Raji (cell line): ENCODE results near the gene SMC4.

ENCODE experiments used
- POLR2A ChIP-seq: IDR thresholded peaks from 2 replicates; pipeline ENCODE4 v1.6.1; 2011; ENCODE audit warnings: low read depth, low read length, control low read depth; ENCODE audit not compliant: insufficient read depth

Gene SMC4

GRCh38 chr3:160450846-160451245, 51.4 kb downstream of the SMC4 start:
- TF ChIP-seq POLR2A = no peak

DNA sequence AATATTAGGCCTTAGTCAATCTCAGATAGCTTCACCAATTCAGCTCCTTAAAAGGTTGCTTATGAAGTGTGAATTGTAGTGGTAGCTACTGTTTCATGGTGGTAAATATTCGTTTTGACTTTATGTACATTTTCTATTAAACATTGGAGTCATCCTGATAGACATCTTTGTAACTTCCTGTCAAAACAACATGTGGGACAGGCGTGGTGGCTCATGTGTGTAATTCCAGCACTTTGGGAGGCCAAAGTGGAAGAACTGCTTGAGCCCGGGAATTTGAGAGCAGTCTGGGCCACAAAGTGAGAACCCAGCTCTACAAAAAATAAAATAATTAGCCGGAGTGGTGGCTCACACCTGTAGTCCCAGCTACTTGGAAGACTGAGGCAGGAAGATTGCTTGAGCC, 52.2 kb downstream of the SMC4 start:
- no peak for TF ChIP-seq POLR2A

DNA sequence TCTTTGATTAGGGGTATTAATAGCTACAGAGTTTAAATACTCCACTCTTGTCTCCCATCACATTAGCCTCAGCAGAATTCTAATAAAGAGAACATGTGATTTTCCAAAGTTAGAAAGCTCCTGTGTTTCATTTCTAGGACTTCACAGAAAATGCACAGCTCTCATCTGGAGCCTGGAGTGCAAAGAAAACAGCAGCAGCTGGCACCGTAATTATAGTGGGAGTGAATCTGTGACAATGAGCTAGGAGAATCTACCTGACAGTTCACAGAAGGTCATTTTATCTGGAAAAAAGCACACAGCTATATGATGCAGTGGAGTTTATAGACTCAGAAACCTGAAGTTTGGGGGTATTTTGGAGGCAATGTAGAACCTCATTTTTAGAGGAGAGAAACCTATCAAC, 55.5 kb downstream of the SMC4 start:
- no peak for TF ChIP-seq POLR2A

GRCh38 chr3:160455846-160456245, 56.4 kb downstream of the SMC4 start:
- no peak for TF ChIP-seq POLR2A

DNA sequence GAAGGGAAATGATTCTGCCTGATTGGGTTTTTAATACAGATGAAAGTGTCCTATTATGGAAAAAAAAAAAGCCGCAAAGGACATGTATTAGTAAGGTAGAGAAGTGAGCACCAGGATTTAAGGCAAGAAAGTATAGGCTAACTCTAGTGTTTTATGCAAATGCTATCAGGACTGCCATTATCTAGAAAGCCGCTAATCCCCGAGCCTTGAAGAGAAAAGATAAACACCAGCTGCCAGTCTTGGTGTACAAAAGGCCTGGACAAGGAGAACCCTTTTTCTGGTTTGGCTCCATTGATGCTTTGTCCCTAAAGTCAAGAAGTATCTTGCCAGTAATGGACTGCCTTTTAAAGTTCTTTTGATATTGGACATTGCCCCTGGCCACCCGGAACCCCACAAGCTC, 58.7 kb downstream of the SMC4 start:
- no peak for TF ChIP-seq POLR2A

DNA sequence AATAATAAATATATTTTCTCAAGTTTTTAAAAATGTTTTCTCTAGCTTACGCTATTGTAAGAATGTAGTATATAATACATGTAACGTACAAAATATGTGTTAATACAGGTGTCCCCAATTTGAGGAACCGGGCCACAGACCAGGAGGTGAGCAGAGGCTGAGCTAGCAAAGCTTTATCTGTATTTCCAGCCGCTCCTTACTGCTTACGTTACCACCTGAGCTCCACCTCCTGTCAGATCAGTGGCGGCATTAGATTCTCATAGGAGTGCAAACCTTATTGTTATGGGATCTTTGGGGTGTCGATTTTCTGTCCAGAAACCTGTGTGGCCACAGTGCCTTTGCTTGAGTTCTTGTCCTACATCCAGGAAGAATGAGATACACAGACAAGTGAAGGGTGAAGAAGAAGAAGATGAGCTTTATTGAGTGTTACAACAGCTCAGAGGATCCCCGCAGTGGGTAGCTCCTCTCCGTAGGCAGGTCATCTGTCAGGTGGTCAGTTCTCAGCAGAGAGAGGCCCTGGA, 60.1 kb downstream of the SMC4 start:
- TF ChIP-seq POLR2A = no peak

DNA sequence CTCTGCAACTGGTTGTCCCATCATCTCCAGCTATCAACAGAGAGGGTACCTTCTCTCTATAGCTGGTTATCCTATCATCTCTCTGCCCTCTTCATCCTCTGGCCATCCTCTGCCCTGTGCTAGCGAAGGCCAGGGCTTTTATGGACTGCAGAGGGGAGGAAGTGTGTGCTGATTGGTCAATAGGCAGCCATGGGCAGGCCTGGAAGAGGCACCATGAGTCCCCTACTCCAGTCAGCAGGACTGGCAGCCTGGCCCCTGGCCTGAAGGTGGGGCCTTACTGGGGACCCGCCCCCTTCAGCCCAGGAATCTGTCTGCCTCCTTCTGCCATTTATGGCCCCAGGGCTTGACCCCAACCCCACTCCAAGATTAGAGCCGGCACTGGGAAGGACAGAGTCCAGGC, 60.6 kb downstream of the SMC4 start:
- TF ChIP-seq POLR2A = no peak

DNA sequence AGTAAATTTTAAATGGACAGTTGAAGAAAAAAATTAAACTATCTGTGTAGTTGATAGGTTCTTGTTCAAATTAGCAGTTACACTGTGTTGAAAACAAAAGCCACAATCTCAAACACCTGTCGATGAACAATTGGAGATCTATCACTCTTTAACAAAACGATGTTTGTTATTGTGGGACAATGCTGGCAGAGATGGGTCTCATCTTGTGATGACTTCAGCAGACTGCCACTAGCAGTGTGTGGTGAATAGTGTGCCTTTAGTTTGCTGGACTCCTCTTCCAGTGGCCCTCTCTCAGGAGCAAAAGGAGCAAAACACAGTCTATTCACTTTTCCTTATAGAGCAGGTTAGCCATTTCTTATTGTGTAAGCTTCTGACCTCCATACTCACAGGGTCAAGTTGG, 64.9 kb downstream of the SMC4 start:
- no peak for TF ChIP-seq POLR2A

DNA sequence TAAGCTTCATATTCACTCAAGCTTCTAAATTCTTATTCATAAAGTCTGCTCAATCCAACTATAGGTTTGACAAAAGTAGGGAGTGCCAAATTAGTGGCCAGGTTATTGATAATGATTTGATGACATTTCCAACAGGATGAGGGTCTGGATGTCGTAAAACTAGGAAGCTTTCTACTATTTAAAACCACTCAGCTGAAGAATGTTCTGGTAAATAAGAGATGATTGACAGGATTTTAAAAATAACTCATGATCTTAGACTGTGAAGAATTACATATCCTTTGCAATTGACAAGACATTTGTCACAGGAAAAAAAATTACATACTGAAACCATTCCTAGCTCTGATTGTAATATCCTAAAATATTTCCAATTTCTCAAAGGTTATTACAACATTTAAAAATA, 65.5 kb downstream of the SMC4 start:
- no peak for TF ChIP-seq POLR2A

- no peak for TF ChIP-seq POLR2A
These were observed 70.7 kb downstream of the SMC4 start for GRCh38 chr3:160470181-160470580.

GRCh38 chr3:160471892-160472291, 72.4 kb downstream of the SMC4 start:
- TF ChIP-seq POLR2A = no peak

DNA sequence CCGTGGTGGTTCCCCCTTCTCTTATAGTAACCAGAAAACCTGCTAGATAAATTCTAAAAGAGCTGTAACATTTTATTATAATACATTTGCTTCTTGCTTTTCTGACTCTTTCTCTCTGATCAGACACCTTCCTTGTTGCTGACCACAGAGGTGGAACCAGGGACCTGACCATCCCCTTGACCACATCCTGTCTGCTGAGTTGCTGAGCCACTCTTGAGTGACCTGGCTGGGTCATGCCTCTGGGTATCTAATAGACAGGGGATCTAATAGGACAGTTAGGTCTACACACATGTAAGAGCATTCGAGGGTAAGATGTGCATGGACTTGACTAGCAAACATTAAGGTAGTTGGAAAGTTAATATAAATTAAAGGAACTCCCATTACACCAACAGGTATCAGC, 72.9 kb downstream of the SMC4 start:
- TF ChIP-seq POLR2A = no peak

DNA sequence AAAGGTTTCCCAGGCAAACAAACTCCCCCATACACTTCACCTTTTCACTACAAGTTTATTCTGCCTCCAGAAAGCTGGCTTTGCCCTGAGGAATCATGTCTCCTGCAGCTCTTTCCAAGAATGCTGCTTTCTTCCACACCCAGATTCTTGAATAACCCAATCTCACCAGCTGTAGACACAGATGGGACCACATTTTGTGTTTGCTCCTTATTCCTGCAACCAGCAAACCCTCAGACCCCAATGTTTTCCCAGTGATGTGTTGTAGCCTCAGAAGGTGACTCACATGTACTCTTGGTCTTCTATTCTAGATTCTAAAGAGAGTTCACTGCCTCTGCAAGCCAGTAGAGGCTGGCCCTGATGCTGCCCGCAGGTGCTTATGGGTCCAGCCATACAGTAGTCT, 73.8 kb downstream of the SMC4 start:
- TF ChIP-seq POLR2A = no peak

DNA sequence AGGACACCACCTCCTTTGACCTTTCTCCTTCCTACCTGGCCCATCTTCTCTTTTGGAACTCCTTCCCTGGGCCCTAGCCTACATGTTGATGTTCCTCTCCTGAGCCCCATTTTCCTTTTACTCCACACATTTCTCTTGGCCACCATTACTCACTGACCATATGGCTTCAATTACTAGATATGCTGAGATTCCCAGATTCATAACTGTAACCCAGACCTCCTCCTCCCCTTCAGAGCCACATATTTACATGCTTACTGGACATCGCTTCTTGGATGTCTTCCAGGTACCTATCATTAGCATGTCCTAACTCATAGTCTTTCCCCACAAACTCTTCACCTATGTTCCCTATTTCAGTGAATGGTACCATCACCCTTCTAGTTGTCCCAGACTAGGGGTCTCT, 74.5 kb downstream of the SMC4 start:
- no peak for TF ChIP-seq POLR2A

DNA sequence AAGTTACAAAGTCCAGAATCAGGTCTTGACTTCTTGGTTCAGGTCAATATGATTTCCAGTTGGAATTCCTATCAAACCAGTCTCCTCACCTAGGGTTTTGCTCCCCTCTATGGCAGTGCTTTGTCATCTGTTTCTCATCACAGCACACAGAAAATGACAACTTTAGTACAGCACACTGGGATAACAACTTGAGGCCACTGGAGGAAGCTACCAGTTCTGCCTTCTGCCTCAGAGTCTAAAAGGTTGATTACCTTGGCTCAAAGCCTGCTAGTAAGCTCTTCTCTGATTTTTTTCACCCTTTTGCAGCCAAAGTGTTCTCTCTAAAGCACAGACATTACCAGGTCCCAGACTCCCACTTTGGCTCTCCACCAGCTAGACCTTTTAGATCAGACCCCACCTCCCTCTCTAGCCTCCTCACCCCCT, 75.0 kb downstream of the SMC4 start:
- no peak for TF ChIP-seq POLR2A

DNA sequence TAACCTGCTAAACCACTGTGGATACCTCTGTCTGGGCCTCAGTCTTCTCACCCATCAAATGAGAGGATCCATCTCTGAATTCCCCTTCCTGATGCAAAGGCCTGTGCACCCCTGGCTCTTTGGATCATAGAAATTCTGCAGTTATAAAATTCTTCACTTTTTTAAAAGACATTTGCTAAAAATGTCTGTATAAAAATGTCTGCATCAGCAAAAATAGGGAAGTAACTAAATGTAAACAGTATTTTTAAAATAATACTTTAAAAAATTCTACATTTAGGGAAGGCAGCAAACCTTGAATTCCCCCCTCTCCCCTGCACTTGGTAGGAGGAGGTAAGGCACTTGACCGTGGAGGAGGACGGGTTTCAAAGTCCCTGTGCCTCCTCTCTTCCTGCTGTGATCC, 75.7 kb downstream of the SMC4 start:
- TF ChIP-seq POLR2A = no peak

- no peak for TF ChIP-seq POLR2A
These were observed 76.4 kb downstream of the SMC4 start for GRCh38 chr3:160475884-160476283.

DNA sequence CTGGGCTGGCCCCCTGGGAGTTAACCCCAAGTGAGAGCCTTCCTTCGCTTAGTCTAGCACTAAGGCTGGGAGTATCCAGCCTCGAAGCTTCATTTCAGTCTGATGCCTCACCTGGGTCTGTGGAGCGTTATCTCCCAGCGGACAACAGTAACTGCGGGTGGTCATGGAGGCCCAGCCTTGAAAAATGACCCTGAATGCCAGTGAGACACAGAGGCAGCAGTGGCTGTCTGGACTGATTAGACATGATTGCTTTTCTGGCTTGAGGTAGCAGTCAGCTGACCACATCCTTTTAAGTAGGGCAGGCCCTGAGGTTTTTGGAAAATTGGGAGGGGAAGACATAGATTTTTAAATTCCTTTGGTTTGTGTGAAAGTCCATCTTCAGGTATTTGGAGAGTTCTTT, 78.3 kb downstream of the SMC4 start:
- no peak for TF ChIP-seq POLR2A

DNA sequence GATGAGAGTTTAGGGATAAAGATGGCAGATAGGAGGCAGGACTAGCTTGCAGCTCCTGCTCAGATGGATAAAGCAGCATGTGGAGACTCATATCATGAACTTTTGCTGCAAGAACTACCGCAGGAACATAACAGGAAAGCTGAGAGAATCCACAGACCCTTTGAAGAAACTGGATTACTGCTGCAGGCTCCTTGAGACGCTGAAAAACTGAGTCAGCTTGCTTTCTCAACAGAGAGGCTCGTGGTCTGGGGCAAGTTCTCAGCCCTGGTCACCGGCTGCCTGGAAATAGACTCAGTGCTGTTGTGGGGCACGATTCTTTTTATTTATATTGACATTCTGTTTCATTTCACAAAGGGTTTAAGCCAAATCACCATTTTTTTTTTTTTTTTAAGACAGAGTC, 78.9 kb downstream of the SMC4 start:
- no peak for TF ChIP-seq POLR2A

GRCh38 chr3:160479376-160479775, 79.9 kb downstream of the SMC4 start:
- TF ChIP-seq POLR2A = no peak
